Measurements from ENCODE around the gene TARBP2. TPM values are rescaled to one million over a fixed set of nuclear protein-coding genes. Genes with fewer than 3 reads are reported as not detected.

Gene TARBP2
- total RNA-seq, 1 experiment from 2014 or later, result 74.0 TPM

DNA sequence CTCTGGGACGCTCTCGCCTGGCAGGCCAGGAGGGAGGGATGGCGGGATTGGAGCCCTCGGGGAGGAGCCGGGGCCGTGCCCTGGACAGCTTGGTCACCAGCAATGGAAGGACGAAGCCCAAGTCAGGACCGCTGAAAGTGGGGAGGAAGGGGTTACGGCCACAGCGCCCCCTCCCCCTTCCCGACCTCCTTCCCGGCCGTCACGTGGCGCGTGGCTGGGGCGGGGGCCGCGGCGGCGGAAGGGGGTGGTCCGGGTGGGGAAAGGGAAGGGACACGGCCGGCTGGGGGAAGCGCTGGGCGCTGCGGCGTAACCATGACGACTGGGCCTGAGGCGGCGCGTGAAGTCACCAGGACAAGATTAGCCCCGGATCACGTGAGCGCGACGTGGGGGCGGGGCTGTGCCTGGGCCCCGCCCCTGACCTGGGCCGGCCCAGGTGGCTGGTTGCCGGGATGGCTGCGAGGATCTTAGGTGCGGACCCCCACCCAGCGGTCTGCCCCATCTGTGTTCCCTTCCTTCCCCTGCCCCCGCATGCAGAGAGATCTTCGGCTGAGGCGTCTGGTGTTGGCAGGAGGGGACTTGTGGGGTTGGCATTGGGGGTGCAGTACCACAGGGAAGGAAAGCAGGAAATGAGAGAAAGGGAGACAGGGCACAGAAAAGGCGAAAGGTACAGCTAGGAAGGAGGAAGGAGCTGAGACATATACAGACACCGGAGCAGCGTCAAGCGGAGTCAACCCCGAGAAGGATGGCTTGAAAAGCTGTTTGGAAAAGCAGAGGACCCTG, 8.1 kb upstream of the TARBP2 start:
- ChIA-PET CTCF (interaction anchor here (0.6 to 4.8 kb wide), 17 partner anchors 11 to 265 kb away, joined by 3 to 39 read pairs (median 5); partner anchors contain the start of genes AAAS, ATF7 and ATP5MC2), POLR2A (interaction anchor here (0.6 to 3.2 kb wide), 5 partner anchors 8 to 281 kb away, joined by 3 to 23 read pairs (median 4); partner anchors contain the start of genes SP1 and TARBP2)
- no peaks in the 10 kb centered on the region for H3K9me3 Mint-ChIP-seq
- H3K4me1 Mint-ChIP-seq, result peaks cover 46% of the 10 kb centered on the region
- ATAC-seq (peak; percentile 78), DNase-seq (ENCODE audit: low spot score) (peak; percentile 96)
- no peaks in the 10 kb centered on the region for H3K36me3 Mint-ChIP-seq
- peak overlapping the region; percentile 99 for H3K27ac Mint-ChIP-seq
- H3K4me3 Mint-ChIP-seq, result peak overlapping the region; percentile 88
- H3K27me3 Mint-ChIP-seq (ENCODE audit: low read depth), result no peaks in the 10 kb centered on the region
- TF ChIP-seq, protein P1, sequence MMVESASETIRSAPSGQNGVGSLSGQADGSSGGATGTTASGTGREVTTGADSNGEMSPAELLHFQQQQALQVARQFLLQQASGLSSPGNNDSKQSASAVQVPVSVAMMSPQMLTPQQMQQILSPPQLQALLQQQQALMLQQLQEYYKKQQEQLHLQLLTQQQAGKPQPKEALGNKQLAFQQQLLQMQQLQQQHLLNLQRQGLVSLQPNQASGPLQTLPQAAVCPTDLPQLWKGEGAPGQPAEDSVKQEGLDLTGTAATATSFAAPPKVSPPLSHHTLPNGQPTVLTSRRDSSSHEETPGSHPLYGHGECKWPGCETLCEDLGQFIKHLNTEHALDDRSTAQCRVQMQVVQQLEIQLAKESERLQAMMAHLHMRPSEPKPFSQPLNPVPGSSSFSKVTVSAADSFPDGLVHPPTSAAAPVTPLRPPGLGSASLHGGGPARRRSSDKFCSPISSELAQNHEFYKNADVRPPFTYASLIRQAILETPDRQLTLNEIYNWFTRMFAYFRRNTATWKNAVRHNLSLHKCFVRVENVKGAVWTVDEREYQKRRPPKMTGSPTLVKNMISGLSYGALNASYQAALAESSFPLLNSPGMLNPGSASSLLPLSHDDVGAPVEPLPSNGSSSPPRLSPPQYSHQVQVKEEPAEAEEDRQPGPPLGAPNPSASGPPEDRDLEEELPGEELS (CRISPR knock-in tag; IDR thresholded peaks at IDR 0.05), result 0 out of 2 replicates have a peak, but pooled peaks have one; percentile 60
- TF ChIP-seq HMGA2 (CRISPR knock-in tag; IDR thresholded peaks at IDR 0.05) (no peak), GTF2I (CRISPR knock-in tag; conservative IDR thresholded peaks at IDR 0.05) (no peak), SOX15 (CRISPR knock-in tag; IDR thresholded peaks at IDR 0.05) (no peak), ZNF416 (CRISPR knock-in tag; IDR thresholded peaks at IDR 0.05) (no peak), FOXK1 (CRISPR knock-in tag; IDR thresholded peaks at IDR 0.05) (peak; percentile 67; the same call in 1 of the 2 replicates), ELF4 (CRISPR knock-in tag; IDR thresholded peaks at IDR 0.05; ENCODE audit: low read depth) (no peak), IRF2 (CRISPR knock-in tag; IDR thresholded peaks at IDR 0.05; ENCODE audit: borderline replicate concordance, low read depth) (no peak), TEAD1 (CRISPR knock-in tag; IDR thresholded peaks at IDR 0.05) (no peak; the same call in 1 of the 2 replicates), MYBL2 (CRISPR knock-in tag; IDR thresholded peaks at IDR 0.05) (0 out of 2 replicates have a peak, but pooled peaks have one; percentile 41), FOXP1 (CRISPR knock-in tag; IDR thresholded peaks at IDR 0.05; ENCODE audit: borderline replicate concordance) (no peak; the same call in 1 of the 2 replicates), ZNF138 (CRISPR knock-in tag; conservative IDR thresholded peaks at IDR 0.05) (0 out of 2 replicates have a peak, but pooled peaks have one; percentile 70)
- TF ChIP-seq, protein P2, sequence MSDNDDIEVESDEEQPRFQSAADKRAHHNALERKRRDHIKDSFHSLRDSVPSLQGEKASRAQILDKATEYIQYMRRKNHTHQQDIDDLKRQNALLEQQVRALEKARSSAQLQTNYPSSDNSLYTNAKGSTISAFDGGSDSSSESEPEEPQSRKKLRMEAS (CRISPR knock-in tag; IDR thresholded peaks at IDR 0.05), result peak; percentile 45; the same call in 1 of the 2 replicates
- TF ChIP-seq, protein P3, sequence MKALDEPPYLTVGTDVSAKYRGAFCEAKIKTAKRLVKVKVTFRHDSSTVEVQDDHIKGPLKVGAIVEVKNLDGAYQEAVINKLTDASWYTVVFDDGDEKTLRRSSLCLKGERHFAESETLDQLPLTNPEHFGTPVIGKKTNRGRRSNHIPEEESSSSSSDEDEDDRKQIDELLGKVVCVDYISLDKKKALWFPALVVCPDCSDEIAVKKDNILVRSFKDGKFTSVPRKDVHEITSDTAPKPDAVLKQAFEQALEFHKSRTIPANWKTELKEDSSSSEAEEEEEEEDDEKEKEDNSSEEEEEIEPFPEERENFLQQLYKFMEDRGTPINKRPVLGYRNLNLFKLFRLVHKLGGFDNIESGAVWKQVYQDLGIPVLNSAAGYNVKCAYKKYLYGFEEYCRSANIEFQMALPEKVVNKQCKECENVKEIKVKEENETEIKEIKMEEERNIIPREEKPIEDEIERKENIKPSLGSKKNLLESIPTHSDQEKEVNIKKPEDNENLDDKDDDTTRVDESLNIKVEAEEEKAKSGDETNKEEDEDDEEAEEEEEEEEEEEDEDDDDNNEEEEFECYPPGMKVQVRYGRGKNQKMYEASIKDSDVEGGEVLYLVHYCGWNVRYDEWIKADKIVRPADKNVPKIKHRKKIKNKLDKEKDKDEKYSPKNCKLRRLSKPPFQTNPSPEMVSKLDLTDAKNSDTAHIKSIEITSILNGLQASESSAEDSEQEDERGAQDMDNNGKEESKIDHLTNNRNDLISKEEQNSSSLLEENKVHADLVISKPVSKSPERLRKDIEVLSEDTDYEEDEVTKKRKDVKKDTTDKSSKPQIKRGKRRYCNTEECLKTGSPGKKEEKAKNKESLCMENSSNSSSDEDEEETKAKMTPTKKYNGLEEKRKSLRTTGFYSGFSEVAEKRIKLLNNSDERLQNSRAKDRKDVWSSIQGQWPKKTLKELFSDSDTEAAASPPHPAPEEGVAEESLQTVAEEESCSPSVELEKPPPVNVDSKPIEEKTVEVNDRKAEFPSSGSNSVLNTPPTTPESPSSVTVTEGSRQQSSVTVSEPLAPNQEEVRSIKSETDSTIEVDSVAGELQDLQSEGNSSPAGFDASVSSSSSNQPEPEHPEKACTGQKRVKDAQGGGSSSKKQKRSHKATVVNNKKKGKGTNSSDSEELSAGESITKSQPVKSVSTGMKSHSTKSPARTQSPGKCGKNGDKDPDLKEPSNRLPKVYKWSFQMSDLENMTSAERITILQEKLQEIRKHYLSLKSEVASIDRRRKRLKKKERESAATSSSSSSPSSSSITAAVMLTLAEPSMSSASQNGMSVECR (CRISPR knock-in tag; IDR thresholded peaks at IDR 0.05; ENCODE audit: borderline replicate concordance), result no peak
- TF ChIP-seq, protein P4, sequence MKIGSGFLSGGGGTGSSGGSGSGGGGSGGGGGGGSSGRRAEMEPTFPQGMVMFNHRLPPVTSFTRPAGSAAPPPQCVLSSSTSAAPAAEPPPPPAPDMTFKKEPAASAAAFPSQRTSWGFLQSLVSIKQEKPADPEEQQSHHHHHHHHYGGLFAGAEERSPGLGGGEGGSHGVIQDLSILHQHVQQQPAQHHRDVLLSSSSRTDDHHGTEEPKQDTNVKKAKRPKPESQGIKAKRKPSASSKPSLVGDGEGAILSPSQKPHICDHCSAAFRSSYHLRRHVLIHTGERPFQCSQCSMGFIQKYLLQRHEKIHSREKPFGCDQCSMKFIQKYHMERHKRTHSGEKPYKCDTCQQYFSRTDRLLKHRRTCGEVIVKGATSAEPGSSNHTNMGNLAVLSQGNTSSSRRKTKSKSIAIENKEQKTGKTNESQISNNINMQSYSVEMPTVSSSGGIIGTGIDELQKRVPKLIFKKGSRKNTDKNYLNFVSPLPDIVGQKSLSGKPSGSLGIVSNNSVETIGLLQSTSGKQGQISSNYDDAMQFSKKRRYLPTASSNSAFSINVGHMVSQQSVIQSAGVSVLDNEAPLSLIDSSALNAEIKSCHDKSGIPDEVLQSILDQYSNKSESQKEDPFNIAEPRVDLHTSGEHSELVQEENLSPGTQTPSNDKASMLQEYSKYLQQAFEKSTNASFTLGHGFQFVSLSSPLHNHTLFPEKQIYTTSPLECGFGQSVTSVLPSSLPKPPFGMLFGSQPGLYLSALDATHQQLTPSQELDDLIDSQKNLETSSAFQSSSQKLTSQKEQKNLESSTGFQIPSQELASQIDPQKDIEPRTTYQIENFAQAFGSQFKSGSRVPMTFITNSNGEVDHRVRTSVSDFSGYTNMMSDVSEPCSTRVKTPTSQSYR (CRISPR knock-in tag; IDR thresholded peaks at IDR 0.05), result peak; percentile 66; the same call in 1 of the 2 replicates
- TF ChIP-seq, protein P5, sequence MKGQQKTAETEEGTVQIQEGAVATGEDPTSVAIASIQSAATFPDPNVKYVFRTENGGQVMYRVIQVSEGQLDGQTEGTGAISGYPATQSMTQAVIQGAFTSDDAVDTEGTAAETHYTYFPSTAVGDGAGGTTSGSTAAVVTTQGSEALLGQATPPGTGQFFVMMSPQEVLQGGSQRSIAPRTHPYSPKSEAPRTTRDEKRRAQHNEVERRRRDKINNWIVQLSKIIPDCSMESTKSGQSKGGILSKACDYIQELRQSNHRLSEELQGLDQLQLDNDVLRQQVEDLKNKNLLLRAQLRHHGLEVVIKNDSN (CRISPR knock-in tag; IDR thresholded peaks at IDR 0.05), result peak; percentile 95
- TF ChIP-seq, protein P6, sequence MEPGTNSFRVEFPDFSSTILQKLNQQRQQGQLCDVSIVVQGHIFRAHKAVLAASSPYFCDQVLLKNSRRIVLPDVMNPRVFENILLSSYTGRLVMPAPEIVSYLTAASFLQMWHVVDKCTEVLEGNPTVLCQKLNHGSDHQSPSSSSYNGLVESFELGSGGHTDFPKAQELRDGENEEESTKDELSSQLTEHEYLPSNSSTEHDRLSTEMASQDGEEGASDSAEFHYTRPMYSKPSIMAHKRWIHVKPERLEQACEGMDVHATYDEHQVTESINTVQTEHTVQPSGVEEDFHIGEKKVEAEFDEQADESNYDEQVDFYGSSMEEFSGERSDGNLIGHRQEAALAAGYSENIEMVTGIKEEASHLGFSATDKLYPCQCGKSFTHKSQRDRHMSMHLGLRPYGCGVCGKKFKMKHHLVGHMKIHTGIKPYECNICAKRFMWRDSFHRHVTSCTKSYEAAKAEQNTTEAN (CRISPR knock-in tag; IDR thresholded peaks at IDR 0.05), result 0 out of 2 replicates have a peak, but pooled peaks have one; percentile 55
- TF ChIP-seq, protein P7, sequence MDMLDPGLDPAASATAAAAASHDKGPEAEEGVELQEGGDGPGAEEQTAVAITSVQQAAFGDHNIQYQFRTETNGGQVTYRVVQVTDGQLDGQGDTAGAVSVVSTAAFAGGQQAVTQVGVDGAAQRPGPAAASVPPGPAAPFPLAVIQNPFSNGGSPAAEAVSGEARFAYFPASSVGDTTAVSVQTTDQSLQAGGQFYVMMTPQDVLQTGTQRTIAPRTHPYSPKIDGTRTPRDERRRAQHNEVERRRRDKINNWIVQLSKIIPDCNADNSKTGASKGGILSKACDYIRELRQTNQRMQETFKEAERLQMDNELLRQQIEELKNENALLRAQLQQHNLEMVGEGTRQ (CRISPR knock-in tag; IDR thresholded peaks at IDR 0.05), result peak; percentile 97
- TF ChIP-seq, protein P8, sequence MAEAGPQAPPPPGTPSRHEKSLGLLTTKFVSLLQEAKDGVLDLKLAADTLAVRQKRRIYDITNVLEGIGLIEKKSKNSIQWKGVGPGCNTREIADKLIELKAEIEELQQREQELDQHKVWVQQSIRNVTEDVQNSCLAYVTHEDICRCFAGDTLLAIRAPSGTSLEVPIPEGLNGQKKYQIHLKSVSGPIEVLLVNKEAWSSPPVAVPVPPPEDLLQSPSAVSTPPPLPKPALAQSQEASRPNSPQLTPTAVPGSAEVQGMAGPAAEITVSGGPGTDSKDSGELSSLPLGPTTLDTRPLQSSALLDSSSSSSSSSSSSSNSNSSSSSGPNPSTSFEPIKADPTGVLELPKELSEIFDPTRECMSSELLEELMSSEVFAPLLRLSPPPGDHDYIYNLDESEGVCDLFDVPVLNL (CRISPR knock-in tag; IDR thresholded peaks at IDR 0.05; ENCODE audit: borderline replicate concordance, low read depth), result no peak
